Skin of body (tissue), 2 donors: Measurements from ENCODE around the gene ZPBP. TPM values are rescaled to one million over a fixed set of nuclear protein-coding genes. Genes with fewer than 3 reads are reported as not detected.
A peak's percentile ranks its signal among the peaks of the same experiment; 100 is the strongest.

Experiments used
- DNase-seq: peaks from one replicate; lab custom pipeline; 2025; lab: John Stamatoyannopoulos, UW
- total RNA-seq: library from RNA; depleted of rRNA; stranded (reverse); fragments of >200 nt; gene quantifications from one replicate; pipeline ENCODE4 v1.2.3, GENCODE V29; 2014

The ZPBP gene
- not detected for total RNA-seq

DNA sequence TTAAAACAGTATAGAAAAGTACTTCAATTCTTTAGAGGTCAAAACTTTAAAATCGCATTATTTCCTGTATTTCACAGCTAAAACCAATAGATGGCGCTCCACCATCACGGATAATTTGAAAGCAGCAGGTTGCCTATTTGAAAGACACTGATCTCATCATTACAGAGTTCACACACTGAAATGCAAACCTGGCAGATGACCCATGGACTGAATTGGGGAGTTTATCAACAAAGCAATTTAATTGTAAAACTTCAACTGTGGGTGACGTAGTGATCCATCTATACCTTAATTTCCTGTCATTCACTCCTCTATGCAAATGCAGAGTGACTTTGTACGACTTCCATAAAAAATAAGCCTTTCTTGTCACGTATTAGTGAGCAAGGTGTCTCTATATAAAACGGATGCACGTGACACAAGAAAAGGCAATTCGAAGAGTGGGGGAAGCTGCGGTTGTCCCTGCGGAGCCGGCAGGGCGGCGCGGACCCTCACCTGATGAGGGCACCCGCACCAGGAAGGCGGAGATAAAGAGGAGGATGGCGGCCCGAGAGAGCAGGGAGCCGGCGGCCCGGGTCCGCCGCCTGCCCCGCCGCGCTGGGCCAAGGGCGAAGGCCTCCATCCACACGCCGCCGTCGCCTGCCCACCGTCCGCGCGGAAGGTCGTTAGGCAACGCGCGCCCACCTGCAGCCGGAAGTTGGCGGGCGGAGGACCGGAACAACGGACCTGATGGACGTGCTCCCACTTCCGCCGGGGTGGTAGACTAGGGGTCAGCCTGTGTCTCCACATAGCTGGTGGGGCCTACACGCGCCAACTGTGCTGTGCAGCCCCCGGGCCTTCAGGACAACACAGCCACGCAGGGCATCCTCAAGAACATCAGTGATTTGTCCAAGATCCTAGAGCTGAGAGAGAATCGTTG is at the start of gene ZPBP:
TSS of gene ZPBP (minus strand) at position 668 of the 913 bp plus-strand sequence. CDS start at position 616, 52 bp downstream.
- DNase-seq: peak; percentile 28

DNA sequence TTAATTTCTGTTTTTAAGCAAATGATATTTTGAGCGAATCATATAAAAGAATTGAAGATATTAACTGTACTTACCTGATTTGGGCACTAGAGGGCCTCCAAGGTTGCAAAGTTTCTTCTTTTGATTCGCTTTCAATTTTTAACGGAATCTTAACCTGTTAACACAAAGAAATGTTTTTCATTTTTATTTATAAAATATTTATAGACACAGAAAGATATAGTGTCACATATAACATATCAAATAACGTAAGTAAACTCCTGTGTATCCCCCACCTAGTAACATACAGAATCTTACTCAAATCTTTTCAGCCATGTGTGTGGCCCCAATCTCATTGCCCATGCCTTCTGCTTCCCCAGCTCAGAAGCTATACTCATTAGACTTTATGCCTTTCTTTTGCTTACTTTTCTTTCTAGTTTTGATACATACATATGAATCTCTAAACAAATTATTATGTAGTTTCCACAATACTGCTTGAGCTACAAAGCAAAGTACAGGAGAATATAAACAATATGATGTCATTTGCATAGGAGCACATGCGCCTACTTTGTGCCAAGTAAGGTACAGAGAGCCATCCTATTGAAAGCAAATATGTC is 49.5 kb upstream of the ZPBP start:
- no peak for DNase-seq

DNA sequence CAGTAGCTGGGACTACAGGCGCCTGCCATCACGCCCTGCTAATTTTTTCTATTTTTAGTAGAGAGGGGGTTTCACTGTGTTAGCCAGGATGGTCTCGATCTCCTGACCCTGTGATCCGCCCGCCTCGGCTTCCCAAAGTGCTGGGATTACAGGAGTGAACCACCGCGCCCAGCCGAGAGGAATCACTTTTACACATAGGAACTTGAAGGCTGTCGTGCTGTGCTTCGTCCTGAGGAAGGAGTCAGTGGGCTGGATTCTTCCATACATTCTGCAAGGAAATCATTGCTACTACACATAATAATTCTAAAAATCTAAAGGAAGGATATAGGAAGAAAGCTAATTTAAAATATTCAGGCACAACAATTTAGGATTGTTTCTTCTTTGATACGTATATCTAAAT is 48.8 kb upstream of the ZPBP start:
- no peak for DNase-seq

DNA sequence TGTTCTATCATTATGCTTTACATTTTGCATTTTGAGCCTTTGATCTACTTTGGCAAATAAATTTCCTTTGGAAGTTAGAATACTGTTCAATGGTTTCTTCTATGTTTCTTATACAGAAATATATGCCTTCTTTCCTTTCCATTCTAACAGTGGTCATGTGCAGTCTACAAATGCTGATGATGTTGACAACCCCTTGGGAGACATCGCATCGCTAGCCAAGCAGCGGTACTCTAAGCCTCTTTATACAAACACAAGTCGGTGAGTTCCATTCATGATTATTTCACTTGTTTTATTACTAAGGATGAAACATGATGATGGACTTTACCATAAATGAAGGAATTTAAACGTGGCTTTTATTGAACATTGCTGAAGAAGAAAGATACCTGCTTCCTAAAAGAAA is 48.1 kb upstream of the ZPBP start:
- no peak for DNase-seq

GRCh38 chr7:50140688-50141087 is 47.6 kb upstream of the ZPBP start:
- DNase-seq: no peak

- DNase-seq: no peak
Measured at GRCh38 chr7:50138101-50138500, 45.1 kb upstream of the ZPBP start.

DNA sequence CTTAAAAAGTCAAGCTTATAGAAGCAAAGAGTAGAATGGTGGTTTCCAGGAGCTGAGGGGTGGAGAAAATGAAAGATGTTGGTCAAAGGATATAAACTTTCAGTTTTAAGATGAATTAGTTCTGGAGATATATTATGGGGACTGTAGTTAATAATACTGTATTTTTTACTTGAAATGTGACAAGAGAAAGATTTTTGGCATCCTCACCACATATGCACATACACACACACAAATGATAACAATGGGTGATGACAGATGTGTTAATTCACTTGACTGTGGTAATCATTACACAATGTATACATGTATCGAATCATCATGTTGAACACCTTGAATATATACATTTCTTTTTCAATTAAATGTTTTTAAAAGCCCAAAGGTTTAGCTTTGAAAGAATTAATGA is 32.7 kb upstream of the ZPBP start:
- no peak for DNase-seq

DNA sequence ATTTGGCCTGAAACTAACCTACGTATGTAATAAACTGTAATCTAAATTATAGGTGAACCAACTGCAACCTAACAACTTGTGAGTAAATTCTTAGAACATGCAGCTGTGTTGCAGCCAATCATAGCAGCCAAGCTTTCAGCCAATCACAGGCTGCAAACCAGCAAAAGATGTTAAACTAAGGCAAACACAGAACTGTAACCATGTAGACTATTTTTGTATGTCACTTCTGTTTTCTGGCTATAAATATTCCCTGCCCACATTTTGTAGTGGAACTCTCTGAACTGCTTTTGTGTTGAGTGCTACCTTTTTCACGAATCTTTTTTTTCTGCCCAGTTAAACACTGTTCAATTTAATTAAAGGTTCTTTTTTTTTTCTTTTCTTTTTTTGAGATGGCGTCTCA is 28.2 kb upstream of the ZPBP start:
- DNase-seq: no peak

DNA sequence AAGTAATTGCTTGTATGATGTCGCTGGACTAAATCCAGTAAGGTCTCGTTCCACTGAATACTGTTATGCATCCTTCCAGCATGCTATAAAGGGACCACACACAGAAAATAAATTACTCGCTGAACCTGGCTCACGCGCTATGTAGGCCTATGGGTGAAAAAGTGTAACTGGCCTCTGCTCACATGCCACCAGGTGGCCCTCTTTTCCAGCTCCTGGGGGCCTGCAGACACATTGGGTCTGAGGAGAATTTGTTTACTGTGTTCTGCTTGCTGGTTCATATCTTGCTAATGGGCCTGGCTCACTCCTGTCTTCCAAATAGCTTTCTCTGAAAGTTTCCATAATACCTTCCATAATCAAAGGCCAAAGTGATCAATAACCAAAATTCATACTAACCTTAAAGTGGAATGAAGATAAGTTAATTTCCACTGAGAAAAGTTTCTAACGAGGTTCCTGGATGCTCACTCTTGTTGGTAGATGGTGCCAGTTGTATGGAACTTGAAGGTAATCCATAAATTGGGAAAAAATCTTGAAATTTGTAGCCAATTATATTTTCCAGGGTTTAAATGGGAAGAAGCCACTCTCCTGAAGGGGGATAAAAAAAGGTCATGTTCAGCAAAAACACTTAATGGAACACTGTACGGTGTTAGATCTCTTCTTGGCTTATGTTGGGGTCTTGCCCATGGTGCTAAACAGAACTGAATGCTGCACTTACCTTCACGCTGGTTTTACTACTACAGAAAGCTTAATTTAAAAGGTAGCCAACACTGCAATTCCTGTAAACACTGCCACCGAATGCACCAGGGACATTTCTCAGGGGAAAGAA is 27.0 kb upstream of the ZPBP start:
- no peak for DNase-seq

- DNase-seq: no peak
Measured at GRCh38 chr7:50112250-50112649, 19.2 kb upstream of the ZPBP start.

DNA sequence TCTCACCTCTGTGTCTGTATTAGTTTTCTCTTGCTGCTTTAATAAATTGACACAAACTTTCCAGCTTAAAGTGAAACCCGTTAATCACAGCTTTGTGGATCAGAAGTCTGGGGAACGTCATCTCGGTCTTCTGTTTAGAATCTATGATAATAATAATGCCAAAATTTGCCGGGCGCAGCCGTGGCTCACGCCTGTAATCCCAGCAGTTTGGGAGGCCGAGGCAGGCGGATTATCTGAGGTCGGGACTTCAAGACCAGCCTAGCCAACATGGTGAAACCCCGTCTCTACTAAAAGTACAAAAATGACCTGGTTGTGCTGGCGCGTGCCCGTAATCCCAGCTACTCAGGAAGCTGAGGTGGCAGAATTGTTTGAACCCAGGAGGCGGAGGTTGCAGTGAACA is 8.8 kb upstream of the ZPBP start:
- no peak for DNase-seq

DNA sequence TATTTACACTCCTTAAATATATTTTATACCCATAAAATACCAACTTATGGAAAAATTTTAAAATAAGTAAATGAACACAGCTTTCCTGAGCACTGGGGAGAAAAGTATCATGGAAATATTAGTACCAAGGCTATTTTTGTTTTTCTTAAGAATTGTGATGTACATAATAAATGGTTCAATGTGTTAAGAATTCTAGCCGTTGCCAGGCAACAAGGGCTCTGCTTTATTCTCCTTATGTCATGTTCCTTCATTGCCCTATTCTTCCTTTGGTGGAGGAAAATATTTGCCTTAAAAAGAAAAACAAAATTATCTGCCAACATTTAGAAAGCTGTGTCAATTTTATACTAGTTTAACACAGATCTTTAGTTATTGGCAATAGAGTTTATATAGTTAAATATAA is 2.6 kb upstream of the ZPBP start:
- no peak for DNase-seq

DNA sequence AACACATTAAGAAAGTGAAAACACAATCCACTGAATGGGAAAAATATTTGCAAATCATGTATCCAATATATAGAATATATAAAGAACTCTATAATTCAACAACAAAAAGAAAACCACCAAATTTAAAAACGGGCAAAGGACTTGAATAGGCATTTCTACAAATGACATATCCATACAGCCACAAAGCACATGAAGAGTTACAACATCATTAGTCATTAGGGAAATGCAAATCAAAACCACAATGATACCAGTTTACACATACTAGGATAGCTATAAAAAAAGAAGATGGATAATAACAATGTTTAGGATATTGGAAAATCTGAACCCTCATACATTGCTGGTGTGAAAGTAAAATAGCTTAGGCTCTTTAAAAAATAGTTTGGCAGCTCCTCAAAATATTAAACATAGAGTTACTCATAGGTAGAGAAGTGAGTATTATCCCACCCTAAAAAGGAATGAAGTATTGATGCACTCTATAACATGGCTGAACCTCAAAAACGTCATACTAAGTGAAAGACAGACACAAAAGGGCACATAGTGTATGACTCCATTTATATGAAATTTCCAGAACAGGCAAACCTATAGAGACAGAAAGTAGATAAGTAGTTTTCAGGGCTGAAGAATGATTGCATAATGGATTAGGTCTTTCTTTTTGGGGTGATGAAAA is 4.5 kb downstream of the ZPBP start:
- no peak for DNase-seq

DNA sequence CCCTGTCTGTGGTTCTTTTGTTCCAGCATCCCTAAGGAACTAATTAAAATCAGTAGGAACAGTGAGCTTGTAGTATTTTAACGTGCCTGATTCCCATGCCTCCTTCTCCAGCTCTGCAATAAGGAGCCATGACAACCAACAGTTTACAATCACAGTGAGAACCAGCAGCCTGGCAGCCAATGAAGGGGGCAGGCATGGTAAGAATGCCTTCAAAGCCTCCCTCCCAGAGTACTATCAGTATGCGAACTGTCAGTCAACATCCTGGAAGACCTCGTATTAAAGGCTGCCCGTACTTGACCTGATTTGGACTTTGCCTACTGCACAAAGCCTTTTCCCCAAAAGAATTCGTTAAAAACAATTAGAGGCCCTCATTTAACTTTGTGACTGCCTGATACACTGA is 7.7 kb downstream of the ZPBP start:
- no peak for DNase-seq

- no peak for DNase-seq
Measured at GRCh38 chr7:50073093-50073492, 20.0 kb downstream of the ZPBP start.

DNA sequence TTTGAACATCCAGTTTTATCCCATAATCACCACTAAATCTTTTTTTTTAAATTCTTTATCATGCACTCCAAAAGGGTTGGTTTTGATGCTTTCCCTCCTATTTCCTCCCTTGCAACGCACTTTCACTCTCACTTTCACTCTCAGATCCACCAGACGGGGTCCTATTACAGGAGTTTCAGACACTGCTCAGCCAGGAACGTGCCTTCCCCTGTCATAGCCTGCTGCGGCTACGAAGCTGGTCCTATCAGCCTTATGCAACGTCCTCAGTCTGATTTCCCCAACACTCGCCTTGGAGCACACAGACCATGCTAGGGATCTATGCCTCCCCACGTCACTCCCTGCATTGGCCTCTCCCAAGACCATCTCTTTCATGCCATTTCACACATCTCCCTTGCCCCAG is 23.4 kb downstream of the ZPBP start:
- no peak for DNase-seq

- DNase-seq: peak; percentile 20
Measured at GRCh38 chr7:50068850-50069551, 24.0 kb downstream of the ZPBP start.

GRCh38 chr7:50068026-50068425 is 25.0 kb downstream of the ZPBP start:
- no peak for DNase-seq

DNA sequence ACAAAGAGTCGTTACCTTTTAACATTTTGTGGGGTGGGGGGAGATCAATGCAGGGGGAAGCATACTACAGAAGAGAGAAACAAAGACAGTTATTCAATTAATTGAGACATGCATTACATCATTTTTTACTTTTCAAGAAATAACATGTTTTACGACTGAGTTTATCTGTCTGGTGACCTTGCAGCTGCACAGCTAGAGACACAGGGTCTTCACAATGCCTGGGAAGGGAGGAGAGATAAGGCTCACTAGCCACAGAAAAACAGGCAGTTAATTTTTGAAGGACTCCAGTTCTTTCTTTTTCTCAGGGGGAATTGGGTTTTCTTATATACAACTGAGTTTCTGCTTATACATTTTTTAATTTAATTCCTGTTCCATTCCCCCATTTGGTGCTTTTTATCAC is 30.1 kb downstream of the ZPBP start:
- no peak for DNase-seq

- no peak for DNase-seq
Measured at GRCh38 chr7:50056131-50056530, 36.9 kb downstream of the ZPBP start.

DNA sequence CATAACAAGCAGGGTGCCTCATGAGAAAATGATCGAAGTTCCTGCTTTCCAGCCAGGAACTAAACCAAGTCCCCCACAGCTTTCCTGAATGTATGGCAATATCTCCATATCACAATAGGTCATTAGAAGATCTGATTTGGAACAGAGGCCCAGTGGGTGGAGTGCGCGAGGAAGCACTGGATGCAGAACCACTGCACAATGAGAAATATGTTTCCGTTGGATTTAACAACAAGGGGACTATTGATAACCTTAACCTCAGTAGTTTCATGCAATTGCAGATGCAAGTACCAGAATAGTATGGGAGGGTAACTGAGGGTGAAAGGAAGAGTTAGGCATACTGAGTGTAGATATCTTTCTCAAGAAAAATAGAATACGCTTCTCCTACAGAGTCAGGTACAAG is 45.3 kb downstream of the ZPBP start:
- no peak for DNase-seq
